ENCODE data around the gene RIT1. TPM values are rescaled to one million over a fixed set of nuclear protein-coding genes. Genes with fewer than 3 reads are reported as not detected.

The RIT1 gene
- total RNA-seq, 4 donors from 2014 or later: 27.1 to 38.5 (median 32.9) TPM

- TF ChIP-seq CTCF (IDR thresholded peaks at IDR 0.05): no peak
- ATAC-seq (ENCODE audit: low FRiP score) (no peak), DNase-seq (ENCODE audit: low spot score) (no peak)
These were observed 8.7 kb upstream of the RIT1 start for GRCh38 chr1:155919801-155920200.

- DNase-seq (ENCODE audit: low spot score): no peak
- no peak for TF ChIP-seq CTCF (IDR thresholded peaks at IDR 0.05)
These were observed 7.5 kb upstream of the RIT1 start for GRCh38 chr1:155918660-155919059.

GRCh38 chr1:155913969-155914757 lies 3.0 kb upstream of the RIT1 start:
- no peak for TF ChIP-seq CTCF (IDR thresholded peaks at IDR 0.05)
- DNase-seq (ENCODE audit: low spot score): no peak
- ATAC-seq (ENCODE audit: low FRiP score): no peak

More at GRCh38 chr1:155918660-155919059, 7.5 kb upstream of the RIT1 start:
- no peak for ATAC-seq (ENCODE audit: low FRiP score)

GRCh38 chr1:155912056-155912536 lies 947 bp upstream of the RIT1 start:
- ATAC-seq (ENCODE audit: low FRiP score): no peak

GRCh38 chr1:155910621-155911121 lies 478 bp downstream of the RIT1 start:
- ATAC-seq (ENCODE audit: low FRiP score) (peak; percentile 76), DNase-seq (ENCODE audit: low spot score) (no peak)
- TF ChIP-seq CTCF (IDR thresholded peaks at IDR 0.05): no peak

More at GRCh38 chr1:155912056-155912536, 947 bp upstream of the RIT1 start:
- DNase-seq (ENCODE audit: low spot score): no peak
- no peak for TF ChIP-seq CTCF (IDR thresholded peaks at IDR 0.05)

- no peak for DNase-seq (ENCODE audit: low spot score)
- no peak for TF ChIP-seq CTCF (IDR thresholded peaks at IDR 0.05)
- ATAC-seq (ENCODE audit: low FRiP score): no peak
These were observed 1.3 kb downstream of the RIT1 start for GRCh38 chr1:155909894-155910293.

- ATAC-seq (ENCODE audit: low FRiP score): no peak
- no peak for TF ChIP-seq CTCF (IDR thresholded peaks at IDR 0.05)
These were observed 6.9 kb downstream of the RIT1 start for GRCh38 chr1:155904261-155904660.

More at GRCh38 chr1:155904261-155904660, 6.9 kb downstream of the RIT1 start:
- DNase-seq (ENCODE audit: low spot score): no peak

All from omental fat pad (tissue), 4 donors.